MV-4-11 (cell line): ENCODE data around the gene CHD6.
A peak's percentile ranks its signal among the peaks of the same experiment; 100 is the strongest.

Experiments used
- DNase-seq: peaks from one replicate; lab custom pipeline; 2025; lab: John Stamatoyannopoulos, UW

Gene CHD6

GRCh38 chr20:41617902-41618806, at the start of gene CHD6:
Gene CHD6, minus strand, starts transcription at chr20:41618377. Its CDS starts 67,040 bp downstream, at chr20:41551337.
- DNase-seq: peak; percentile 99

- peak; percentile 64 for DNase-seq
These were observed 46.4 kb upstream of the CHD6 start for GRCh38 chr20:41664584-41664983.

GRCh38 chr20:41657655-41658054, 39.5 kb upstream of the CHD6 start:
- DNase-seq: peak; percentile 46

- DNase-seq: no peak
These were observed 37.9 kb upstream of the CHD6 start for GRCh38 chr20:41655962-41656618.

GRCh38 chr20:41654884-41655283, 36.7 kb upstream of the CHD6 start:
- no peak for DNase-seq

GRCh38 chr20:41654292-41654691, 36.1 kb upstream of the CHD6 start:
- no peak for DNase-seq

- DNase-seq: no peak
These were observed 32.2 kb upstream of the CHD6 start for GRCh38 chr20:41650231-41650948.

- no peak for DNase-seq
These were observed 31.3 kb upstream of the CHD6 start for GRCh38 chr20:41649489-41649888.

GRCh38 chr20:41645372-41645771, 27.2 kb upstream of the CHD6 start:
- DNase-seq: no peak

- DNase-seq: no peak
These were observed 25.3 kb upstream of the CHD6 start for GRCh38 chr20:41643504-41643938.

- DNase-seq: no peak
These were observed 21.5 kb upstream of the CHD6 start for GRCh38 chr20:41639630-41640029.

- DNase-seq: no peak
These were observed 20.3 kb upstream of the CHD6 start for GRCh38 chr20:41638456-41638855.

- DNase-seq: no peak
These were observed 17.0 kb upstream of the CHD6 start for GRCh38 chr20:41635158-41635557.

GRCh38 chr20:41632896-41633295, 14.7 kb upstream of the CHD6 start:
- peak; percentile 97 for DNase-seq

- DNase-seq: peak; percentile 19
These were observed 13.6 kb upstream of the CHD6 start for GRCh38 chr20:41631826-41632225.

GRCh38 chr20:41630846-41631245, 12.7 kb upstream of the CHD6 start:
- no peak for DNase-seq

- peak; percentile 75 for DNase-seq
These were observed 9.6 kb upstream of the CHD6 start for GRCh38 chr20:41627611-41628244.

GRCh38 chr20:41627001-41627495, 8.9 kb upstream of the CHD6 start:
- DNase-seq: no peak

GRCh38 chr20:41623625-41624375, 5.6 kb upstream of the CHD6 start:
- peak; percentile 73 for DNase-seq

- DNase-seq: no peak
These were observed 4.4 kb upstream of the CHD6 start for GRCh38 chr20:41622584-41622983.

GRCh38 chr20:41621971-41622370, 3.8 kb upstream of the CHD6 start:
- no peak for DNase-seq
